Measurements from ENCODE around the gene PRSS53.

PRSS53 gene

DNA sequence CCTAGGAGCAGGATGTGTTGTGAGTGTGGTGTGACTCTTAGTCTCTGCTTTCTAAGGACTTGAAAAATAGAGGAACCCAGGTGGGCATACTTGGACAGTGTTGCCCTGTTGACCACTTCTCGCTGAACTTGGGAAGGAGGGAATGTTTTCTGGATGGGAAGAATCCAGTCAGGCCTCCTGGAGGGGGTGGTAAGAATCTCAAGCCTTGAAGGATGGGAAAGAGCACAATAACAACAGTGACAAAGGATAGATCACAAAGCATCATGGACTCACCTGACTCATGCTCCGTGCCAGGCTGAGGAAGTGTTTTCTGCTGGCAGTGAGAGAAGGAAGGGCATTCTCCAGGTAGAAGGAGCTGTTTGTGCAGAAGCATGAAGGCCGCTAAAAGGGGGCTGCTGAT, 37.1 kb upstream of the PRSS53 start:
- Histone ChIP-seq H3K4me1 (ENCODE audit: insufficient read depth, low read length) (no peaks in the 10 kb centered on the region), H3K9me3 (ENCODE audit: insufficient read depth, low read length, severe bottlenecking) (no peaks in the 10 kb centered on the region), H3K4me2 (ENCODE audit: insufficient read depth, low read length) (no peak overlapping the region), H3K27me3 (ENCODE audit: insufficient read depth, low read length, poor library complexity) (no peaks in the 10 kb centered on the region), H4K20me1 (ENCODE audit: insufficient read depth, low read length) (no peaks in the 10 kb centered on the region), H3K36me3 (ENCODE audit: insufficient read depth, low read length) (peaks cover 66% of the 10 kb centered on the region), H3K9ac (ENCODE audit: low read depth, low read length) (no peak overlapping the region), H2AFZ (ENCODE audit: low read depth, low read length) (no peak overlapping the region), H3K27ac (ENCODE audit: low read length) (no peak overlapping the region), H3K4me3 (ENCODE audit: low read depth in 1 of 2, low read length in 2 of 2) (no peak overlapping the region), H3K79me2 (ENCODE audit: insufficient read depth, low read length) (no peaks in the 10 kb centered on the region)
- TF ChIP-seq, protein P1, sequence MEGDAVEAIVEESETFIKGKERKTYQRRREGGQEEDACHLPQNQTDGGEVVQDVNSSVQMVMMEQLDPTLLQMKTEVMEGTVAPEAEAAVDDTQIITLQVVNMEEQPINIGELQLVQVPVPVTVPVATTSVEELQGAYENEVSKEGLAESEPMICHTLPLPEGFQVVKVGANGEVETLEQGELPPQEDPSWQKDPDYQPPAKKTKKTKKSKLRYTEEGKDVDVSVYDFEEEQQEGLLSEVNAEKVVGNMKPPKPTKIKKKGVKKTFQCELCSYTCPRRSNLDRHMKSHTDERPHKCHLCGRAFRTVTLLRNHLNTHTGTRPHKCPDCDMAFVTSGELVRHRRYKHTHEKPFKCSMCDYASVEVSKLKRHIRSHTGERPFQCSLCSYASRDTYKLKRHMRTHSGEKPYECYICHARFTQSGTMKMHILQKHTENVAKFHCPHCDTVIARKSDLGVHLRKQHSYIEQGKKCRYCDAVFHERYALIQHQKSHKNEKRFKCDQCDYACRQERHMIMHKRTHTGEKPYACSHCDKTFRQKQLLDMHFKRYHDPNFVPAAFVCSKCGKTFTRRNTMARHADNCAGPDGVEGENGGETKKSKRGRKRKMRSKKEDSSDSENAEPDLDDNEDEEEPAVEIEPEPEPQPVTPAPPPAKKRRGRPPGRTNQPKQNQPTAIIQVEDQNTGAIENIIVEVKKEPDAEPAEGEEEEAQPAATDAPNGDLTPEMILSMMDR (IDR thresholded peaks at IDR 0.05; ENCODE audit: borderline replicate concordance, extremely low read depth, low read length, poor library complexity, severe bottlenecking), result no peak
- no peak for TF ChIP-seq EZH2 (IDR thresholded peaks at IDR 0.05; ENCODE audit: borderline replicate concordance, low read depth, low read length, severe bottlenecking)
- DNase-seq, result no peak
- ATAC-seq (ENCODE audit: insufficient read depth, low read depth), result no peak

DNA sequence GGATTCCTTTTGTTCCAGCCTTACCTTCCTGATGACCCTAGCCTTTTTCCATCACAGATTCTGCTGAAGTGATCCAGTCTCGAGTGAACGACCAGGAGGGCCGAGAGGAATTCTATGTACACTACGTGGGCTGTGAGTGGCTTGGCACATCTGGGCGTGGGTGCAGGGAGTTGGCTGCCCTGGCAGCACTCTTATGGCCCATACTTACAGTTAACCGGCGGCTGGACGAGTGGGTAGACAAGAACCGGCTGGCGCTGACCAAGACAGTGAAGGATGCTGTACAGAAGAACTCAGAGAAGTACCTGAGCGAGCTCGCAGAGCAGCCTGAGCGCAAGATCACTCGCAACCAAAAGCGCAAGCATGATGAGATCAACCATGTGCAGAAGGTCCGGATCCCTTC, 31.4 kb upstream of the PRSS53 start:
- peaks cover 34% of the 10 kb centered on the region for H3K79me2 ChIP-seq (ENCODE audit: insufficient read depth, low read length)
- H3K27me3 ChIP-seq (ENCODE audit: insufficient read depth, low read length, poor library complexity), result no peaks in the 10 kb centered on the region
- peaks cover 54% of the 10 kb centered on the region for H3K36me3 ChIP-seq (ENCODE audit: insufficient read depth, low read length)
- no peak overlapping the region for H3K4me3 ChIP-seq (ENCODE audit: low read depth in 1 of 2, low read length in 2 of 2)
- H2AFZ ChIP-seq (ENCODE audit: low read depth, low read length), result no peak overlapping the region
- no peaks in the 10 kb centered on the region for H3K9me3 ChIP-seq (ENCODE audit: insufficient read depth, low read length, severe bottlenecking)
- DNase-seq (no peak), ATAC-seq (ENCODE audit: insufficient read depth, low read depth) (no peak)
- H3K27ac ChIP-seq (ENCODE audit: low read length), result no peak overlapping the region
- H3K4me2 ChIP-seq (ENCODE audit: insufficient read depth, low read length), result no peak overlapping the region
- peaks cover 16% of the 10 kb centered on the region for H4K20me1 ChIP-seq (ENCODE audit: insufficient read depth, low read length)
- H3K4me1 ChIP-seq (ENCODE audit: insufficient read depth, low read length), result peaks cover 29% of the 10 kb centered on the region
- TF ChIP-seq EZH2 (IDR thresholded peaks at IDR 0.05; ENCODE audit: borderline replicate concordance, low read depth, low read length, severe bottlenecking), result no peak
- H3K9ac ChIP-seq (ENCODE audit: low read depth, low read length), result no peak overlapping the region

DNA sequence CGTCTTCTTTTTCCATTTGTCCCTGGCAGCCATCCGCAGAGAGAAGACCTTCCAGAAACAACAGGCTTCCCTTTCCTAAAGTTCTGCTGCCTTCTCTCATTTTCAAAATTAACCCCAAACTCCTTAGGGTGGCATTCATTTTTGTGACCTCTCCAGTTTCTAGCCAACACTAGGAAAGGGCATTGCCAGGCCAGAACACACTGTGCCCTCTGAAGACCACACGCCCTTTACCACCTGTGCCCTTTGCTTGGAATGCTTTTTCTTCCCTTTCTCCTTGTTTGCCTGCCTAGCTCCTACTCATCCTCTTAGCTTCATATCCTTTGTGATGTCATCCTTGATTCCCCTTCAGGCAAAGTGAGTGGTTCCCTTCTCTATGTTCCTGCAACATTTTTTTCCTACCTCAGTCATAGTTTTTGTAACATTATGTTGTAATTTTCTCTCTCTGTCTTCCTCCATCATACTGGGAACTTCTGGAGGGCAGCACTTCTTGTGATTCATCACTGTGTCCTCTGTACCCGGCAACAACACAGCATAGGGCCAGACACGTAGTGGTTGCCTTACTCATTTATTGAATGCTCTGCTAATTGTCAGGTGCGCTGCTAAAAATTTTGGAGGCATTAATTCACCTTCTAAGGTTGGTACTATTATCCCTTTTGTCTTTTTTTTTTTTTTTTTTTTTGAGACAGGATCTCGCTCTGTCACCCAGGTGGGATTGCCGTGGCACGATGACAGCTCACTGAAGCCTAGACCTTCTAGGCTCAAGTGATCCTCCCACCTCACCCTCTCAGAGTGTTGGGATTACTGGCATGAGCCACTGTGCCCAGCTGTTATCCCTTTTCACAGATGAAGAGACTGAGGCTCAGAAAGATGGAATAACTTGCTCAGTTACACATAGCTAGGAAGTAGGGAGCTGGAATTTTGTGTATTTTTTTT, 29.7 kb upstream of the PRSS53 start:
- H3K4me1 ChIP-seq (ENCODE audit: insufficient read depth, low read length), result peaks cover 29% of the 10 kb centered on the region
- H3K27ac ChIP-seq (ENCODE audit: low read length), result peak overlapping the region; percentile 58
- H3K27me3 ChIP-seq (ENCODE audit: insufficient read depth, low read length, poor library complexity), result no peaks in the 10 kb centered on the region

More for the DNA sequence above, 29.7 kb upstream of the PRSS53 start:
- Histone ChIP-seq H3K9me3 (ENCODE audit: insufficient read depth, low read length, severe bottlenecking) (no peaks in the 10 kb centered on the region), H3K79me2 (ENCODE audit: insufficient read depth, low read length) (peaks cover 34% of the 10 kb centered on the region), H3K4me3 (ENCODE audit: low read depth in 1 of 2, low read length in 2 of 2) (peak overlapping the region; percentile 39 to 62), H3K9ac (ENCODE audit: low read depth, low read length) (peak overlapping the region; percentile 56), H2AFZ (ENCODE audit: low read depth, low read length) (peak overlapping the region; percentile 21; the same call in 1 of the 2 replicates), H4K20me1 (ENCODE audit: insufficient read depth, low read length) (peaks cover 16% of the 10 kb centered on the region), H3K36me3 (ENCODE audit: insufficient read depth, low read length) (peaks cover 46% of the 10 kb centered on the region), H3K4me2 (ENCODE audit: insufficient read depth, low read length) (peak overlapping the region; percentile 92)
- TF ChIP-seq, protein P1 (IDR thresholded peaks at IDR 0.05; ENCODE audit: borderline replicate concordance, extremely low read depth, low read length, poor library complexity, severe bottlenecking), result no peak
- TF ChIP-seq EZH2 (IDR thresholded peaks at IDR 0.05; ENCODE audit: borderline replicate concordance, low read depth, low read length, severe bottlenecking), result no peak
- DNase-seq (no peak), ATAC-seq (ENCODE audit: insufficient read depth, low read depth) (no peak)
